ENCODE data around the gene TXLNG. TPM values are rescaled to one million over a fixed set of nuclear protein-coding genes. Genes with fewer than 3 reads are reported as not detected.

Gene TXLNG
- total and polyA plus RNA-seq, 2 donors (not counting 3 experiments of a cell fraction or from before 2014, with no cell fraction given): 6.8 to 7.6 TPM

DNA sequence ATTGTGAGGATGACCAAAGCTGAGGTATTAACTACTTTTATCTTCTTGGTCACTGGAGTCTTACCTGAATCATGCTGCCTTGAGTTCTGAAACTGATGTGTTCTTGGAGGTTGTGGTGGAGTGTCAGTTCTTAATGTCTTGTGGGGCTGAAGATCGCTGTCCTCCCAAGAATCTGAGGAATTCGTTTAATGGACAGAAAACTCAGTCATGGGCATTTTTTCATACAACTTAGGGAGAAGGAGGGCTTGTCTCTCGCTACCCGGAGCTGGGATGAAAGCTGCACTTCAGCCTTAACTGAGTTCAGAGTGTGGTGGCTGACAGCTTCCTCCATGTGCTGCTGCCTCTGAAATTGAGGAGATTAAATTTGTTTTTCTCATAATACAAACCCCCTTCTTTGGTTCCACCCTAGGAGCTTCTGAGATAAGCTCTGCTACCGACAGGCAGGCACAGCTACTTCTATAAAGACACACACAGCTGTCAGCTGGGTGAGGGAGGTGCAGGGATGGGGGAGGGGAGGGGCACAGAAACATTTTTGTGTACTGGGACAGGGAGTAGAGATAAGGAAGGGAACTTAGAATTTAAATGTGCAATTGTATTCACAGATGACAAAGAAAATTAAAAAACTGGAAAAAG, 53.1 kb downstream of the TXLNG start:
- POLR2A ChIA-PET: no interaction called here
- Histone ChIP-seq H3K27me3 (ENCODE audit: control insufficient read depth in 2 of 2, insufficient read depth in 2 of 2, low read length in 2 of 2) (no peaks in the 10 kb centered on the region), H3K4me3 (replicated peaks in 1 of 3; ENCODE audit: insufficient read depth in 1 of 3, low read depth in 1 of 3, low read length in 3 of 3) (no peak overlapping the region), H3K9ac (replicated peaks; ENCODE audit: extremely low read depth, insufficient read depth, low read length) (no peak overlapping the region), H4K20me1 (replicated peaks; ENCODE audit: control insufficient read depth, extremely low read depth, insufficient read depth, low read length) (no peaks in the 10 kb centered on the region), H2AFZ (ENCODE audit: low read depth, low read length) (no peak overlapping the region), H3K36me3 (ENCODE audit: control insufficient read depth in 2 of 2, extremely low read depth in 1 of 2, insufficient read depth in 2 of 2, low read length in 2 of 2) (peaks cover 2 to 5% of the 10 kb centered on the region in 2 experiments), H3K9me3 (replicated peaks; ENCODE audit: control insufficient read depth, insufficient read depth, low read length) (no peaks in the 10 kb centered on the region), H3K9me1 (replicated peaks; ENCODE audit: control insufficient read depth, extremely low read depth, insufficient read depth, low read length) (no peaks in the 10 kb centered on the region), H3K4me2 (ENCODE audit: insufficient read depth, low read length) (no peak overlapping the region), H3K27ac (ENCODE audit: insufficient read depth, low read depth, low read length) (peak overlapping the region; percentile 84), H3K4me1 (ENCODE audit: control insufficient read depth, extremely low read depth, insufficient read depth, low read length) (peaks cover 23% of the 10 kb centered on the region), H3K79me2 (ENCODE audit: control insufficient read depth, insufficient read depth, low read length) (no peaks in the 10 kb centered on the region)
- TF ChIP-seq GATA2 (IDR thresholded peaks at IDR 0.05; ENCODE audit: insufficient read depth, insufficient read length, low read depth, low read length): no peak
- TF ChIP-seq POLR2AphosphoS5 (IDR thresholded peaks at IDR 0.05; ENCODE audit: insufficient read depth, low read depth, low read length): no peak
- TF ChIP-seq, protein P1, sequence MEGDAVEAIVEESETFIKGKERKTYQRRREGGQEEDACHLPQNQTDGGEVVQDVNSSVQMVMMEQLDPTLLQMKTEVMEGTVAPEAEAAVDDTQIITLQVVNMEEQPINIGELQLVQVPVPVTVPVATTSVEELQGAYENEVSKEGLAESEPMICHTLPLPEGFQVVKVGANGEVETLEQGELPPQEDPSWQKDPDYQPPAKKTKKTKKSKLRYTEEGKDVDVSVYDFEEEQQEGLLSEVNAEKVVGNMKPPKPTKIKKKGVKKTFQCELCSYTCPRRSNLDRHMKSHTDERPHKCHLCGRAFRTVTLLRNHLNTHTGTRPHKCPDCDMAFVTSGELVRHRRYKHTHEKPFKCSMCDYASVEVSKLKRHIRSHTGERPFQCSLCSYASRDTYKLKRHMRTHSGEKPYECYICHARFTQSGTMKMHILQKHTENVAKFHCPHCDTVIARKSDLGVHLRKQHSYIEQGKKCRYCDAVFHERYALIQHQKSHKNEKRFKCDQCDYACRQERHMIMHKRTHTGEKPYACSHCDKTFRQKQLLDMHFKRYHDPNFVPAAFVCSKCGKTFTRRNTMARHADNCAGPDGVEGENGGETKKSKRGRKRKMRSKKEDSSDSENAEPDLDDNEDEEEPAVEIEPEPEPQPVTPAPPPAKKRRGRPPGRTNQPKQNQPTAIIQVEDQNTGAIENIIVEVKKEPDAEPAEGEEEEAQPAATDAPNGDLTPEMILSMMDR (IDR thresholded peaks at IDR 0.05; ENCODE audit: extremely low read depth in 1 of 2, insufficient read depth in 1 of 2, low read depth in 1 of 2, low read length in 2 of 2): no peak
- no peak for TF ChIP-seq EZH2 (IDR thresholded peaks at IDR 0.05; ENCODE audit: borderline replicate concordance, low read depth, low read length, severe bottlenecking)
- TF ChIP-seq POLR2A (IDR thresholded peaks at IDR 0.05; ENCODE audit: low read depth, low read length): no peak
- TF ChIP-seq MYC (IDR thresholded peaks at IDR 0.05; ENCODE audit: low read depth, low read length): no peak
- no peak for TF ChIP-seq JUN (IDR thresholded peaks at IDR 0.05; ENCODE audit: borderline replicate concordance, insufficient read depth, insufficient read length, low read depth)
- TF ChIP-seq, protein P2, sequence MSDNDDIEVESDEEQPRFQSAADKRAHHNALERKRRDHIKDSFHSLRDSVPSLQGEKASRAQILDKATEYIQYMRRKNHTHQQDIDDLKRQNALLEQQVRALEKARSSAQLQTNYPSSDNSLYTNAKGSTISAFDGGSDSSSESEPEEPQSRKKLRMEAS (IDR thresholded peaks at IDR 0.05; ENCODE audit: insufficient read depth, insufficient read length): no peak
- no peak for TF ChIP-seq FOS (IDR thresholded peaks at IDR 0.05; ENCODE audit: borderline replicate concordance, insufficient read depth, low read length)
- CTCF ChIA-PET: interaction anchor here (3.0 kb wide), 1 partner anchor 13 kb away, joined by 7 read pairs; no protein-coding TSS in a partner anchor
- intact Hi-C loops (cut with micrococcal nuclease) (loop anchor here (2.0 kb wide), 1 partner anchor 31 kb away; the partner anchor contains the start of gene RBBP7), dilution Hi-C loops (cut with MboI; ENCODE audit: extremely low pct_ligation_motif_present, low sequenced_read_pairs) (no loop called here)
- no TSS peak for BruUV-seq (replicated peaks)
- FAIRE-seq (no peak), DNase-seq (ENCODE audit: low read depth, low spot score) (no peak)

Data from endothelial cell of umbilical vein (primary cell).